Activated T-cell treated with anti-CD3 and anti-CD28 coated beads, Interleukin-2, amount 50 U/mL, for 72 hours (primary cell): Measurements from ENCODE around the gene MYL9. TPM values are rescaled to one million over a fixed set of nuclear protein-coding genes. Genes with fewer than 3 reads are reported as not detected.
A peak's percentile ranks its signal among the peaks of the same experiment; 100 is the strongest.

Experiments used
- ATAC-seq, 2 donors: fragments of 150-1000 bp; cut with Tn5 transposase; replicated peaks in 1 of 2; 2 replicates each; pipeline ENCODE4 v1.10.0; 2021; ENCODE audit warnings: moderate library complexity in 2 of 2, mild to moderate bottlenecking in 1 of 2
- DNase-seq, 2 donors: peaks; one replicate each; pipeline ENCODE4 v3.0.0; 2021 to 2022; ENCODE audit warnings: mixed read lengths in 1 of 2
- H3K27ac Mint-ChIP-seq: one replicate; pipeline ENCODE4 v1.8.0; 2022; ENCODE audit warnings: mild to moderate bottlenecking, moderate library complexity, mixed read lengths
- H3K27me3 Mint-ChIP-seq: one replicate; pipeline ENCODE4 v1.8.0; 2022; ENCODE audit warnings: low read depth, mixed read lengths
- H3K36me3 Mint-ChIP-seq, 2 donors: one replicate each; pipeline ENCODE4 v1.8.0; 2022; ENCODE audit warnings: mixed read lengths in 2 of 2, mild to moderate bottlenecking in 1 of 2; ENCODE audit not compliant: insufficient read depth in 2 of 2
- H3K4me1 Mint-ChIP-seq: one replicate; pipeline ENCODE4 v1.8.0; 2022; ENCODE audit warnings: low read depth, mixed read lengths
- H3K4me3 Mint-ChIP-seq, 2 donors: one replicate each; pipeline ENCODE4 v1.8.0; 2022; ENCODE audit warnings: mild to moderate bottlenecking in 2 of 2, mixed read lengths in 2 of 2, moderate library complexity in 2 of 2
- H3K9me3 Mint-ChIP-seq, 2 donors: one replicate each; pipeline ENCODE4 v1.8.0; 2022; ENCODE audit warnings: mixed read lengths in 2 of 2
- total RNA-seq, 2 donors: library from RNA; stranded (reverse); gene quantifications; one replicate each; pipeline ENCODE4 v1.2.3, GENCODE V29; 2022

MYL9 gene
- total RNA-seq, 2 donors from 2014 or later: 0.62 to 2.0 TPM

DNA sequence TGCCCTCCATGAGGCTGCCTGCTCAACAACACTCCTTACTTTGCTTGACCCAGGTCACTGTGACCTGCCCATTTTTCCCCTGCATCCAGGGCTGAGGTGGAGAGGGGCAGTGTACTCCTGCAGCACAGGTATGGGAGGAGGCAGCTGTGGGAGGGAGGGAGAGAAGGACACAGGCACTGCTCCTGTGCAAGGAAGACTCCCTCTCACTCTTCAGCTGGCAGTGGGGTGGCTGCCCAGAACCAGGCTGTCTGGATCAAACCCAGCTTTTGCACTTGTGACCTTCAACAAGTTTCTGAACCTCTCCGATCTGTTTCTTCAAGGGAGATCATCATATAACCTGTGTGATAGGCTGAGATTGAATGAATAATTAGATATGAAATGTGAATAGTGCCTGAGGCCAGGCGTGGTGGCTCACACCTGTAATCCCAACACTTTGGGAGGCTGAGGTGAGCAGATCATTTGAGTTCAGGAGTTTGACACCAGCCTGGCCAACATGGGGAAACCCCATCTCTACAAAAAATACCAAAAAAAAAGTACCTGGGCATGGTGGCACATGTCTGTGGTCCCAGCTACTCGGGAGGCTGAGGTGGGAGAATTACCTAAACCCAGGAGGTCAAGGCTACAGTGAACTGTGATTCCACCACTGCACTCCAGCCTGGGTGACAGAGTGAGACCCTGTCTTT is 46.2 kb downstream of the MYL9 start:
- Mint-ChIP-seq H3K27ac (peak overlapping the region; percentile 12), H3K4me1 (peaks cover 42% of the 10 kb centered on the region), H3K36me3 (peaks cover 2 to 16% of the 10 kb centered on the region in 2 donors), H3K9me3 (no peaks in the 10 kb centered on the region), H3K4me3 (no peak overlapping the region), H3K27me3 (no peaks in the 10 kb centered on the region)
- no peak for ATAC-seq
- no peak for DNase-seq

DNA sequence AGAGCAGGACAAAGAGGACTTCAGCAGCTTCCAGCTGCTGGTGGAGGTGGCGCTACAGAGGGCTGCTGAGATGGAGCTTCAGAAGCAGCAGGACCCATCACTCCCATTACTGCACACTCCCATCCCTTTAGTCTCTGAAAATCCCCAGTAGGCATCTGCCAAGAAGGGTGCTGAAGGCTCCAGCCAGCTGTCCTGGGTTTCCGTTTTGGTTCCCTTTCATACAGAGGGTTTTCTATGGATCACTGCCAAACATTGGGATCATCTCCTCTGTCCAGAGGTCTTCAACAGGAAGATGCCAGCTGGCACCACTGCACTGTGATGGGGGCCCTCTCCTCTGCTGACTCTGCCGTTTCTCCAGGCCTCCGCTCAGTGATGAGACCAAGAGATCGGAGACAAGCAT is 50.0 kb downstream of the MYL9 start:
- no peak for DNase-seq
- no peak for ATAC-seq
- no peaks in the 10 kb centered on the region for H3K9me3 Mint-ChIP-seq
- no peak overlapping the region for H3K27ac Mint-ChIP-seq
- H3K36me3 Mint-ChIP-seq: peaks cover 2 to 21% of the 10 kb centered on the region in 2 donors
- peaks cover 74% of the 10 kb centered on the region for H3K4me1 Mint-ChIP-seq
- H3K4me3 Mint-ChIP-seq: peak overlapping the region; percentile 45 to 60
- no peaks in the 10 kb centered on the region for H3K27me3 Mint-ChIP-seq

DNA sequence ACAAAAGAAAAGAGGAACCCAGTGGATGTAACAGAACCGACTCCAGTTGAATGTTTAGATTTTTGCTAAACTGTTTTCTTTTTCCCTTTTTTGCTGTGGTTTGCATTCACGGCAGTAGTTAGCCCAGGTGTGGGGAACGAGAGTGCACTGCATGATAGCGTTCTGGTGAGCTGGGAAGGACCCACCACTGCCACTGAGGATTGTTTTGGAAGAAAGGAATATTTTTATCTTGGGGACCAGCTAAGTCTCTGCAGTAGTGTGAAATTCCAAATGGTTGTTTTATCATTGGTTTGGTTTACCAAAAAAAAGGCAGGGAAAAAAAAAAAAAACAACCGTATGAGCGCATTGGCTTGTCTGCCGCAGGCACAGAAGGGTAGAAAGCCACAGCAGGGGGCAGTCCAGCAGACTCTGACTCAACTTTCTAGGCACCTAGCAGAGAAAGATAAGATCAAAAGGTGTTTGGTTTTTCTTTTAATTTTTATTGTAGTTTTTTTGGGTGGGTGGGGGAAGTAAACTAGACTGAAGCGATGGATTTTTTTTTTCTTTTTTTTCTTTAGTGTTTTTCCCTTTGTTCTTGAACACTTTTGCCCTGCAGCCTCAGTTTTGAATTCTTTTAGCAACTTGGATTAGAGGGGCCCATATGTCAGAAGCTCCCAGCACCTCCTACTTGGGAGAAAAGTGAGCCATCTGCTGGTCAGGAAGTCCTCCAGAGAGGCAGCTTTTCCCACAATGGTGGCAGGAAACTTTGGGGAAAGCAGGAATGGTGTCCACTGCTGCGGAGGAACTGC is 50.7 kb downstream of the MYL9 start:
- Mint-ChIP-seq H3K36me3 (peaks cover 2 to 20% of the 10 kb centered on the region in 2 donors), H3K4me1 (peaks cover 71% of the 10 kb centered on the region), H3K27ac (peak overlapping the region; percentile 36), H3K4me3 (peak overlapping the region; percentile 45 to 60), H3K27me3 (no peaks in the 10 kb centered on the region), H3K9me3 (no peaks in the 10 kb centered on the region)
- DNase-seq (peak; percentile 48 to 71), ATAC-seq (peak; percentile 56)

DNA sequence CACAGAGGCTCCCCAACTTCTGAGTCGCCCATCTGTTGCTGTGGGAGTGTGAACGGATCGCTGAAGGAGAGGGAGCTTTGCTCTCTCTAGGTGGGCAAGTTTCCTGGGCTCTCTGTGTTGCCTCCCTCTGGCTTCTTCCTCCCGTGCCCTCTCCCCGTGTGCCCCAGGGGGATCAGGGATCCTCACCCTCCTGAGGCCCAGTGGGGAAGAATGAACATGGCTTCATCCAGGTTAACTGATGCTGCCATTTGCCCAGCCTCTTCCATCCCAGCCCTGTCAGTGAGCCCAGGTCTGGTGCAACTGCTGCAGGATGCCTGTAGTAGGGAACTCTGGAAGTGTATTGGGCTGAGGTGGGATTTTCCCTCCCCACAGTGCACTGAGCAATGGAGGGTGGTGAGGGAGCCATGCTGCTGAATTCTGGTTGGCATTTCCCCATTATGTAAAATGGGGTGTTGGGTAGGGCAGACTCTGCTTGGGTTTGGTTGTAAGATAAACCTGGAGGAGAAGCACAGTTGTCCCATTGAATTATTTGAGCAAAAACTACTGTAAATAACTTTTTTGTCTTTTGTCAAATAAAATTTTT is 52.1 kb downstream of the MYL9 start:
- H3K36me3 Mint-ChIP-seq: peaks cover 2 to 14% of the 10 kb centered on the region in 2 donors

DNA sequence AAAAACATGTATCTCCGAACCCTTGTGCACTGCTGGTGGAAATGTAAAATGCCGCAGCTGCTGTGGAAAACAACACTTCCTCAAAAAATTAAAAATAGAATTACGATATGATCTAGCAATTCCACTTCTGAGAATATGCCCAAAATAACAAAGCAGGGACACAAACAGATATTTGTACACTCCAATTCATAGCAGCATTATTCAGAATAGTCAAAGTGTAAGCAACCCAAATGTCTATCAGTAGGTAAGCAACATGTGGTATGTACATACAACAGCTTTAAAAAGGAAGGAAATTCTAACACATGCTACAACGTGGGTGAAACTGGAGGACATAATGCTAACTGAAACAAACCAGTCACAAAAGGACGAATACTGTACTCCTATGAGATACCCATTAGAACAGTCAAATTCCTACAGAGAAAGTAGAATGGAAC is 58.6 kb downstream of the MYL9 start:
- H3K27me3 Mint-ChIP-seq: no peaks in the 10 kb centered on the region
- H3K9me3 Mint-ChIP-seq: no peaks in the 10 kb centered on the region
- DNase-seq (no peak), ATAC-seq (peak in 1 of 2 donors; percentile 10)
- H3K4me1 Mint-ChIP-seq: peaks cover 35% of the 10 kb centered on the region
- H3K4me3 Mint-ChIP-seq: peak overlapping the region; percentile 3 to 45
- H3K36me3 Mint-ChIP-seq: no peaks in the 10 kb centered on the region
- H3K27ac Mint-ChIP-seq: no peak overlapping the region

More for the DNA sequence above, 52.1 kb downstream of the MYL9 start:
- no peaks in the 10 kb centered on the region for H3K9me3 Mint-ChIP-seq
- H3K27ac Mint-ChIP-seq: peak overlapping the region; percentile 40
- no peaks in the 10 kb centered on the region for H3K27me3 Mint-ChIP-seq
- ATAC-seq: no peak
- H3K4me3 Mint-ChIP-seq: peak overlapping the region; percentile 45 to 60
- peaks cover 62% of the 10 kb centered on the region for H3K4me1 Mint-ChIP-seq
- DNase-seq: no peak

Other genes starting within 250 kb of the MYL9 start
- gene DLGAP4, start 235.2 kb upstream of the MYL9 start, total RNA-seq: 10 to 100 TPM; 30.6 to 38.3 TPM
- 10 to 100 TPM; 47.3 to 58.4 TPM for gene TGIF2, start 32.1 kb downstream of the MYL9 start, total RNA-seq
- gene RAB5IF, start 64.3 kb downstream of the MYL9 start, total RNA-seq: 10 to 100 TPM; 78.2 to 88.3 TPM
- 10 to 100 TPM; 44.9 to 56.6 TPM for gene SLA2, start 104.7 kb downstream of the MYL9 start, total RNA-seq
- gene NDRG3, start 204.6 kb downstream of the MYL9 start, total RNA-seq: 10 to 100 TPM; 22.6 to 25.4 TPM
- 10 to 100 TPM; 30.2 to 35.9 TPM for gene DSN1, start 232.2 kb downstream of the MYL9 start, total RNA-seq